Midbrain (tissue), 1 donor: Measurements from ENCODE around the gene TEX44.

Experiments used
- DNase-seq: peaks from one replicate; lab custom pipeline; 2025; lab: John Stamatoyannopoulos, UW

TEX44 gene

GRCh38 chr2:231604685-231605606 is 12.3 kb downstream of the TEX44 start:
- peak; percentile 100 for DNase-seq

GRCh38 chr2:231605607-231606091 is 13.0 kb downstream of the TEX44 start:
- DNase-seq = no peak

DNA sequence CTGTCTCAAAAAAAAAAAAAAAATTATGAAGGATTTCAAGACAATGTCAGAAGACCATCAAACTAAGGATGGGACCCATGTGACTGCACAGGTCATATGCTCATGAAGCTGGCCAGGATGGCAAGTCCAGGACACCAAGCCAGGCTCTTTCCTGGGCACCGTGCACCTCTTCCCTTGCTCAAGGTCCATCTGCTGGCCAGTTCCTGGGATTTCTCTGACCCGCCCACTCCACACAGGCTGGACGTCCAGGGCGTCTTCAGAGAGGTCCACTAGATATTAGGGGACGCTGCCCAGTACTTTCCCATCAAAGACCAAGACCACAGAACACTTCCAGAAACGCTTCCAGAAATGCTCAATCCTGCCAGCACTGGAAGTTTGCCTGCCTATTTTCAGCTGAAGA is 14.3 kb downstream of the TEX44 start:
- DNase-seq = no peak

DNA sequence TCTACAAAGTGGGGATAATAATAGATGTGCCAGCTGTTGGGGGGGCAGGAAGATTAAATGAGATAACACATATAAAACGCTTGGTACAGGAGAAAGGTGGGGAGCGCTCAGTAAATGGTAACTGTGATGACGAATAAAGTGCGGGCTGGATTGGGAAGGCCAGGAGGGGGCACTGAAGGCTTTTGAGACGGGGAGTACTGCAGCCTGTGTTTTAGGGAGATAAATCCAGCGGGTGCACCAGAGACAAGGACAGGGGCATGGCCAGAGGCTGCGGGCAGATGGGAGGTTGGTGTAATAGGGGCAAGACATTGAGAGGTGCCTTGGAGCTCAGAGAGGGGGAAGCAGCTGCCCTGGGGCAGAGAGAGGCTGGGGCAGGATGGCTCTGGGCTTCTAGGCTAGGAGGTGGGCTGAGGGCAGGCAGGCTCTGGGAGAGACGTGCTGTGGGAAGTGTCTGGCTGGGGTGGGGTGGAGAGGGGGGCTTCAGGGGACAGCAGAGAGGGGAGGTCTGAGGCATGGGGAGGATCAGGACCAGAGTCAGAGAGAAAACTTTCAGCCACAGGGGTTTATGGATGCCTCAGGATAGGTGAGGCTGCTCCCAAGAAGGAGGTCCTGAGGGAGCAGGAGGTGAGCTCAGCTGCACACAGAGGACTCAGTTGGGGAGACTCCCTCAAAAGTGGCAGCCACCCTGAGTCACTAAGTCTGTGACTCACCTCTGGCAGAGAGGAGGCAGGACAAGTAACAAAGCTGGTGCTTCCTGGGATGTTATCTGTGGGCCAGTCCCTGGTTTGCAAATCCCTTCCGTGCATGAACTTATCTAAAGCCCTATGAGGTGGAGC is 18.8 kb downstream of the TEX44 start:
- no peak for DNase-seq

GRCh38 chr2:231612109-231612455 is 19.4 kb downstream of the TEX44 start:
- DNase-seq = no peak

- DNase-seq = peak; percentile 91
Observed at GRCh38 chr2:231612456-231613330, 20.0 kb downstream of the TEX44 start.

- DNase-seq = peak; percentile 63
Observed at GRCh38 chr2:231613331-231613662, 20.6 kb downstream of the TEX44 start.

- DNase-seq = peak; percentile 92
Observed at GRCh38 chr2:231613663-231614558, 21.2 kb downstream of the TEX44 start.

- no peak for DNase-seq
Observed at GRCh38 chr2:231614559-231615057, 21.9 kb downstream of the TEX44 start.

GRCh38 chr2:231615058-231615671 is 22.5 kb downstream of the TEX44 start:
- DNase-seq = no peak

DNA sequence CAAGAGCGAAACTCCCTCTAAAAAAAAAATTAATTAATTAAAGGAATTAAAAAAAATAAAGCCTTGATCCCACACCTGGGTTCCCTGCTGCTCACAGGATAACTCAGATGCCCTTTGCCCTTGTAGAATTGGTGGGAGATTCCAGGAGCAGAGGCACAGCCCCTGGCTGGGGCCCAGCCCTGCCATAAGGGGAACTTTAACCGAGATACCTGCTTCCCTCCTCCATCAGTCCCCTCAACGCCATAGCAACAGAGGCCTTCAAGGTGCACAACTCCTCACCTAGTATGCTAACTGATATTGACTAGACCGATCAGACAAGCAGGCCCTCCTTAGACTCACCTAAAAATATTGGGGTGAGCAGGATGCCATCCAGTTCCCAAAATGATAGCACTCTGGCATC is 23.6 kb downstream of the TEX44 start:
- no peak for DNase-seq

GRCh38 chr2:231617059-231617926 is 24.6 kb downstream of the TEX44 start:
- DNase-seq = no peak

DNA sequence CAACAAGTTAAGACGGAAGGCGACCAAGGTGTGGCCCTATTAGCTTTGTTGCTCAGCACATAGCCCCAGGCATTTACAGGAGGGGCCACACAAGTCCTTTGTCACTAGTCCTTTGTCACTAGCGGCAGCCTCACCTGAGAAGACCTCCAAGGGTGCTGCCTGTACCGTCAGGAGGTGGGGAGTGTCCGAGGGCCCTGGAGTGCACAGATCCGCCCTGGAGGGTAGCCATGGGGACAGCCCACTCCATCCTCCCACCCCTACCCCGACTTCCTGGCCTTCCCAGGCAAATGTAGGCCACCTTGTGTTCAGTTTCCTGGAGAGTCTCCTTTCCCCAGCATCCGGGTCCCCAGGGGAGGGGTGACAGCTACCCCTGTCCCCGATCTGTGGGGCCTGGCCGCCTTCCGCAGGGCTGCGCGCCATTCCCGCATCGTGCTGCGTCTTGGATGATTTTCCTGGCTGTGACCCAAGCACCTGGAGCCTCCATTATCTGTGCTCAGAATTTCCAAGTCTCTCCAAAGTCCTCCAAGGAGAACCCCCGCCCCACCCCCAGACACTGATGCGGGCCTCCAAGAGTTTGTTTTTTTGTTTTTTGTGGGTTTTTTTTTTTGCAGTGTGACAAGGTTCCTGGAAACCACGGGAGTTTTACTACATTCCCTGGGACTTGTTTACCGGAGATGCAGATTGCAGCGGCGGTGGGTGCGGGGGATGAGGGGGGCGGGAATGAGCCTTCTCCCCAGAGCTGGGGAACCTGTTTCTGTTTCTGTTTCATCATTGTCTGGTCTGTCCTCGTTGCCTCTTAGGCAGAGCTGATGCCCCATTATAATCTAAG is 28.6 kb downstream of the TEX44 start:
- DNase-seq = no peak

- DNase-seq = no peak
Observed at GRCh38 chr2:231622963-231623362, 30.3 kb downstream of the TEX44 start.

DNA sequence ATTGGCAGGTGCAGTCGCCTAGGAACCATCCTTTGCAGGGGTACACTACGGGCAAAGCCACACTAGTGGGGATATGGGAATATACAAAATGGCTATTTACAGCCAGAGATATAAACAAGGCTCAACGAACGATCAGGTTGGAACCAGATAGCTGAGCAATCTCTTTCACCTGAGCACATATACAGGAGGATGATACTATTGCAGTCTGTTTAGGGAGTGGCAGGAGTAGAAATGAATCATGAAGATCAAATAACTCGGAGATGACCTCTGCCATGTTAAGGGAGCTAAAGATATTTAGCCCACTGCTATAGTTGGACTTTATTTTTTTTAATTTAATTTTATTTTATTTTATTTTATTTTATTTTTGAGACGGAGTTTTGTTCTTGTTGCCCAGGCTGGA is 33.8 kb downstream of the TEX44 start:
- DNase-seq = no peak

DNA sequence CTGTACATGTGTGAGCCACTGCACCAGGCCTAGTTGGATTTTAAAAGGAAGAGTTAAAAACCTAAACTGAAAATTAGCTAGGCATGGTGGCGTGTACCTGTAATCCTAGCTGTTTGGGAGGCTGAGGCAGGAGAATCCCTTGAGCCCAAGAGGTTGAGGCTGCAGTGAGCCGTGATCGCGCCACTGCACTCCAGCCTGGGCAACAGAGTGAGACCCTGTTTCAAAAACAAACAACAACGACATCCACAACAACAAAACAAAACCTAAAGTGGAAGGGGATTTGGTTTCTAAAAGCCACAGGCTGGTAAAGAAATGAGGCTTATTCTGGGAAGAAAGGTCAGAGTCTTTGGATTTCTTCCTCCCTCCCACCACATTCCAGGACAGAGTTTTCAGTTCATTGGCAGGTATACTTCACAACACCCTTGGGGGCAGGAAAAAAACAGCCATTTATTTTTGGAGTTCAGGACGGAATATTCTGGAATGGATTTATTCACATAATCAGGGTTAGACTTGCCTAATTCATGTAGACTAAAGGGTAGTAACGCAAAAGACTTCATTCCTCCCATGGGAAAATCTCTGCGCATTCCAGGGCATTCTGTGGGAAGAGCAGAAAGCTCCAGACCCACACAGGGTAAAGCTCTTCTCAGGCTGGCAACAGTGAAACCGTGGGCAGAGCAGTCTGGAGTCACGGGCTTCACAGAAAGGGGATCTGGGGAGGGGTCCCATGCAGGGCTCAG is 34.9 kb downstream of the TEX44 start:
- DNase-seq = no peak

GRCh38 chr2:231632559-231633142 is 40.0 kb downstream of the TEX44 start:
- no peak for DNase-seq
